Raji (cell line): ENCODE results near the gene SERPINB3.
"Not testable (repeated sequence)": the region's sequence is repeated elsewhere in the genome, so short reads cannot be mapped to it uniquely, and the experiment has no call there.

ENCODE experiments used
- POLR2A ChIP-seq: IDR thresholded peaks from 2 replicates; pipeline ENCODE4 v1.6.1; 2011; ENCODE audit warnings: low read depth, low read length, control low read depth; ENCODE audit not compliant: insufficient read depth

Gene SERPINB3

DNA sequence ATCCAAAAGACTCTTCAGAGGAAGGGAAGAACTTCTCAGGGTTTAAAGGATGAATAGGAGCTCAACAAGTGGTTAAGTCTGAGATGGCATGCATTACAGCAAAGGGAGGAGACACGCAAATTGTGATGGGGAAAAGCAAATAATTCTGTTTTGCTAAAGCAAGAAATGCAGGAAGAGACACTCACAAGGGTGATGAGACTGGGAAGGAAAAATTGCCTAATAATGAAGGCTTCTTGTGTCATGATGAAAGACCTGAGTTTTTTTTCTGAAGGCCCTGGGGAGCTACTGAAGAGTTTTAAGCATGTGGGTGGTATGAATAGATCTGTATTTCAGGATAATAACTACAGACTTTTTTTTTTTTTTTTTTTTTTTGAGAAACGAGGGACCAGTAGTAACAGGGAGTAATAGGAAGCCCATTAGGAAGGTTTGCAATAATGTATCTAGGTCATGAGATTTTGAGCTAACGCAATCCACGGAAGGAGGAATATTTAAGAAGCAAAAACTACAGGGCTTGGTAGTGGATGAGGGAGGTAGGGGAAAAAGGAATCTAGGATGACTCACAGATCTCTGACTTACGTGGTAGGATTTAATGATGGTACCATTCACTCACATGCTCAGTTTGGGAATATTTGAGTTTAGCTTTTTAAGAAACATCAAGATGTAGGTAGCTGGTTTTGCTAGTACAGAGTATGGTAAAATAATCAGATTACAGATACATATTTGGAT is 16.0 kb upstream of the SERPINB3 start:
- no peak for TF ChIP-seq POLR2A

GRCh38 chr18:63676526-63677323 is 15.0 kb upstream of the SERPINB3 start:
- no peak for TF ChIP-seq POLR2A

DNA sequence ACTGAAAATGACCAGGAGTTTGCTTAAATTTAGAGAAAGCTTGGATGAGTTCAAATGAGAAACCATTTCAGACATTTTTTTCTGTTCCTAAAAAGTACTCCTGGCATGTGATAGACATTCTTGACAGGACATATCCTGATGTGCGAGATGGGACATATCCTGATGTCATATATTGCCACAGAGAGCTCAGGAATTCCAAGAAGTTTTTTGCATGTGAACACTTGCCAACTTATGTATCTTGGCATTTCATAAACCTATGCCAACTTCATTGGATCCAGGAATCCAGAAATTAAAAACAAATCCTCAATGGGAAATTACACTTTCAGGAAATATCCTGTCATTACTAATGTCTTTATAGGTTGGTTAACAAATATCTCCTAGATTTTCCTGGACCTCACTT is 2.9 kb upstream of the SERPINB3 start:
- no peak for TF ChIP-seq POLR2A

GRCh38 chr18:63648241-63648640 is 13.5 kb downstream of the SERPINB3 start:
- TF ChIP-seq POLR2A = no peak

DNA sequence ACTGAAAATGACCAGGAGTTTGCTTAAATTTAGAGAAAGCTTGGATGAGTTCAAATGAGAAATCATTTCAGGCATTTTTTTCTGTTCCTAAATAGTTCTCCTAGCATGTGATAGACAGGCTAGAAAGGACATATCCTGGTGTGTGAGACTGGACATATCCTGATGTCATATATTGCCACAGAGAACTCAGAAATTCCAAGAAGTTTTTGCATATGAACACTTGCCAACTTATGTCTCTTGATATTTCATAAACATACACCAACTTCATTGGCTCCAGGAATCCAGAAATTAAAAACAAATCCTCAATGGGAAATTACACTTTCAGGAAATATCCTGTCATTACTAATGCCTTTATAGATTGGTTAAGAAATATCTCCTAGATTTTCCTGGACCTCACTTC is 14.8 kb downstream of the SERPINB3 start:
- no peak for TF ChIP-seq POLR2A

DNA sequence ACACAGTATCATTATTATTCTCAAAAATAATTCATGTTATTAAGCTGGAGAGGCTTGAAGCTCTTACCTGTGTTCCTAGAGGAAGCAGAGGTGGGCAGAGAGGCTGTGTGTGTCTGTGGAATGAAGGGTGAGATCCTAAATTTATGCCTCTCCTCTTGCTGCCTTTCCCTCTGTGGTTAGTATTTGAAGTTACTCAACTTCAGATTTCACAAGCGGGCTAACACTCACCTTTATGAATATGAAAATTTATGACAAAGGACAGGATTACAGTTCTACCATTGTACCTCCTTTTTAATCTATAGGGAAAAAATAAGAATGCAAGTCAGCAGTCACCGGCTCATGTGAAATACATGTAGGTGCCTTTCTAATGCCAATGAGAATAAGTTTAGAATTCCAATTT is 17.6 kb downstream of the SERPINB3 start, which contains the start of gene SERPINB4:
TSS of gene SERPINB4 (minus strand) at position 115 of the 400 bp plus-strand sequence. CDS start 679 bp downstream, outside the sequence.
- TF ChIP-seq POLR2A = not testable (repeated sequence)

DNA sequence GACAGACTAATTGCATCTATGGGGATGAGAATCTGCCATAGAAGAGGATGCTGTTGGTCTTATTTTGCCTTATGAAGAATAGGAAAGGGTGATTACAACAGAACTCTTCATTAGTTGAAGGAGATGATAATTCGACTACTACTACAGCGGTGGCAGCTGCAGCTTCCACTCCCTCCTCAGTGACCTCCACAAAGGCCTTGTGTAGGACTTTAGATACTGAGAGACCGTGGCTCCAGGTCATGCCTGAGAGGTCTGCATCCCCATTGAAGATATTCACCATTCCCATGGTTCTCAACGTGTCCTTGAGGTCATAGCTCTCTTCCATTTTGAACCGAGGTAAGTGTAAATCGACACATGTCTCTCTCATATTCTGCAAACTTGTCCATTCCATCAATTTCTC is 24.0 kb downstream of the SERPINB3 start:
- no peak for TF ChIP-seq POLR2A

- no peak for TF ChIP-seq POLR2A
These were observed 33.9 kb downstream of the SERPINB3 start for GRCh38 chr18:63627819-63628218.

- TF ChIP-seq POLR2A = no peak
These were observed 35.3 kb downstream of the SERPINB3 start for GRCh38 chr18:63626431-63626830.

DNA sequence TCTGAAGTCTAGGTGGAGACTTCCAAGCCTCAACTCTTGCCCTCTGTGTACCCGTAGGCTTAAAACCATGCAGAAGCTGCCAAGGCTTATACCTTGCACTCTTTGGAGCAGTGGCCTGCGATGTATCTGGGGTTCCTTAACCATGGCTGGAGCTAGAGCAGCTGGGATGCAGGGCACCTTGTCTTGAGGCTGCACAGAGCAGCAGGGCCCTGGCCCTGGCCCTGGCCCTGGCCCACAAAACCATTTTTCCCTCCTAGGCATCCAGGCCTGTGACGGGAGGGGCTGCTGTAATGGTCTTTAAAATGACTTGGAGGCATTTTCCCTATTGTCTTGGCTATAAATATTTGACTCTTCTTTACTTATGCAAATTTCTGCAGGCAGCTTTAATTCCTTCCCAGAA is 36.8 kb downstream of the SERPINB3 start:
- no peak for TF ChIP-seq POLR2A

GRCh38 chr18:63619661-63620060 is 42.0 kb downstream of the SERPINB3 start:
- no peak for TF ChIP-seq POLR2A

GRCh38 chr18:63617915-63618234 is 43.8 kb downstream of the SERPINB3 start:
- no peak for TF ChIP-seq POLR2A

- TF ChIP-seq POLR2A = no peak
These were observed 44.4 kb downstream of the SERPINB3 start for GRCh38 chr18:63617049-63617914.

GRCh38 chr18:63613420-63613819 is 48.3 kb downstream of the SERPINB3 start:
- TF ChIP-seq POLR2A = no peak

- TF ChIP-seq POLR2A = no peak
These were observed 55.2 kb downstream of the SERPINB3 start for GRCh38 chr18:63606526-63606925.
